Endothelial cell of umbilical vein (primary cell): ENCODE measurements around the gene SPNS1. TPM values are rescaled to one million over a fixed set of nuclear protein-coding genes. Genes with fewer than 3 reads are reported as not detected.

ENCODE experiments used
- BruUV-seq: library from RNA; stranded (reverse); fragments of 400-500 nt; replicated peaks from 2 replicates; lab custom pipeline; 2021; lab: Mats Ljungman, UMichigan
- CTCF ChIA-PET: fragments of 300-600, 350-600 bp; sonication (Branson Sonifier 250); formaldehyde crosslinking; loops from one replicate; lab custom pipeline; 2021; ENCODE audit warnings: antibody characterized with exemption, inconsistent platforms; lab: Charles Lee
- POLR2A ChIA-PET: fragments of 300-600, 350-600 bp; sonication (Branson Sonifier 250); formaldehyde crosslinking; loops from one replicate; lab custom pipeline; 2021; ENCODE audit warnings: antibody characterized with exemption, inconsistent platforms; lab: Charles Lee
- DNase-seq: peaks from one replicate; pipeline ENCODE4 v3.0.0-alpha.2; 2011; ENCODE audit warnings: low read depth, low spot score
- FAIRE-seq: peaks from 2 replicates; lab custom pipeline; 2011; peaks lifted over from hg19 to GRCh38; lab: Jason Lieb, UNC
- H2AFZ ChIP-seq: 2 replicates; pipeline ENCODE4 v1.6.0; 2012; ENCODE audit warnings: low read depth, low read length, control low read depth, inconsistent platforms
- H3K27ac ChIP-seq: 2 replicates; pipeline ENCODE4 v1.5.1; 2011; ENCODE audit warnings: low read depth, mild to moderate bottlenecking, control low read depth, low read length, moderate library complexity; ENCODE audit not compliant: insufficient read depth
- H3K27me3 ChIP-seq, 2 experiments: 2 replicates each; pipeline versions ENCODE4 v1.6.0 to v1.6.1; 2011; ENCODE audit warnings: low read length in 2 of 2, mixed read lengths in 1 of 2; ENCODE audit not compliant: control insufficient read depth in 2 of 2, insufficient read depth in 2 of 2
- H3K36me3 ChIP-seq, 2 experiments: 2 replicates in 1 of 2; 3 replicates in 1 of 2; pipeline ENCODE4 v1.5.1; 2011; ENCODE audit warnings: low read length in 2 of 2, mild to moderate bottlenecking in 1 of 2, moderate library complexity in 1 of 2; ENCODE audit not compliant: control insufficient read depth in 2 of 2, insufficient read depth in 2 of 2; ENCODE audit errors: extremely low read depth in 1 of 2
- H3K4me1 ChIP-seq: 3 replicates; pipeline ENCODE4 v1.5.1; 2011; ENCODE audit warnings: mild to moderate bottlenecking, low read length; ENCODE audit not compliant: control insufficient read depth, insufficient read depth; ENCODE audit errors: extremely low read depth
- H3K4me2 ChIP-seq: 2 replicates; pipeline ENCODE4 v1.6.1; 2011; ENCODE audit warnings: low read length, control low read depth, mixed read lengths; ENCODE audit not compliant: insufficient read depth
- H3K4me3 ChIP-seq, 3 experiments: fragments of 200-600 bp in 1 of 3; sonication (generic), shearing (Covaris generic) in 1 of 3; replicated peaks in 1 of 3; 2 replicates each; pipeline ENCODE4 v1.5.1; 2011 to 2016; ENCODE audit warnings: control low read depth in 3 of 3, low read length in 3 of 3, mild to moderate bottlenecking in 2 of 3, inconsistent platforms in 1 of 3, low read depth in 1 of 3, moderate library complexity in 1 of 3; ENCODE audit not compliant: insufficient read depth in 1 of 3
- H3K79me2 ChIP-seq: 2 replicates; pipeline ENCODE4 v1.6.0; 2012; ENCODE audit warnings: low read length, inconsistent platforms; ENCODE audit not compliant: control insufficient read depth, insufficient read depth
- H3K9ac ChIP-seq: replicated peaks from 2 replicates; pipeline ENCODE3; 2011; ENCODE audit warnings: low read length, control low read depth; ENCODE audit not compliant: insufficient read depth; ENCODE audit errors: extremely low read depth
- H3K9me1 ChIP-seq: replicated peaks from 3 replicates; pipeline ENCODE4 v1.6.0; 2011; ENCODE audit warnings: mild to moderate bottlenecking, low read length; ENCODE audit not compliant: control insufficient read depth, insufficient read depth; ENCODE audit errors: extremely low read depth
- H3K9me3 ChIP-seq: replicated peaks from 2 replicates; pipeline ENCODE4 v1.5.1; 2012; ENCODE audit warnings: low read length, inconsistent platforms; ENCODE audit not compliant: control insufficient read depth, insufficient read depth
- H4K20me1 ChIP-seq: replicated peaks from 2 replicates; pipeline ENCODE3; 2011; ENCODE audit warnings: mild to moderate bottlenecking, low read length; ENCODE audit not compliant: control insufficient read depth, insufficient read depth; ENCODE audit errors: extremely low read depth
- EZH2 ChIP-seq: IDR thresholded peaks from 2 replicates; pipeline ENCODE4 v1.6.1; 2012; ENCODE audit warnings: borderline replicate concordance, low read depth, mild to moderate bottlenecking, moderate library complexity, low read length, inconsistent platforms; ENCODE audit not compliant: severe bottlenecking
- GATA2 ChIP-seq: IDR thresholded peaks from 2 replicates; pipeline ENCODE4 v1.7.0; 2011; ENCODE audit warnings: low read depth, mild to moderate bottlenecking, moderate library complexity, mixed read lengths, low read length; ENCODE audit not compliant: insufficient read length, insufficient read depth
- JUN ChIP-seq: IDR thresholded peaks from 2 replicates; pipeline ENCODE4 v1.6.1; 2011; ENCODE audit warnings: borderline replicate concordance, low read depth; ENCODE audit not compliant: insufficient read length, insufficient read depth
- dilution Hi-C: fragments of 300-500 bp; cut with MboI; formaldehyde crosslinking; loops from one replicate; pipeline ENCODE4 v1.15.0; 2019; ENCODE audit warnings: low sequenced_read_pairs; ENCODE audit not compliant: extremely low pct_ligation_motif_present
- intact Hi-C: fragments of 100-400 bp; cut with micrococcal nuclease; formaldehyde crosslinking; loops from one replicate; pipeline ENCODE4 v1.10.0; 2022
- polyA plus RNA-seq, 4 experiments: library from polyadenylated mRNA; depleted of rRNA in 3 of 4; stranded (reverse) in 3 of 4; unstranded in 1 of 4; fragments of >200 nt; gene quantifications; 2 replicates each; pipeline versions ENCODE4 v1.2.1 to v1.2.3, GENCODE V29; 2011 to 2012; ENCODE audit warnings: missing spikeins in 1 of 4
- total RNA-seq: library from RNA; stranded (reverse); gene quantifications from 2 replicates; pipeline ENCODE4 v1.2.3, GENCODE V29; 2021
- TF ChIP-seq, protein P1 (sequence below), 2 donors: IDR thresholded peaks; 1 replicate in 1 of 2; 2 replicates in 1 of 2; pipeline ENCODE4 v1.5.1; 2011; ENCODE audit warnings: low read length in 2 of 2, mild to moderate bottlenecking in 2 of 2, moderate library complexity in 2 of 2, control low read depth in 1 of 2, inconsistent platforms in 1 of 2, low read depth in 1 of 2; ENCODE audit not compliant: insufficient read depth in 1 of 2; ENCODE audit errors: extremely low read depth in 1 of 2
- TF ChIP-seq, protein P2 (sequence below): IDR thresholded peaks from 2 replicates; pipeline ENCODE4 v1.6.1; 2011; ENCODE audit not compliant: insufficient read depth, insufficient read length

SPNS1 gene
- total and polyA plus RNA-seq, 2 donors (not counting 3 experiments of a cell fraction or from before 2014, with no cell fraction given), result 65.2 to 133 TPM

DNA sequence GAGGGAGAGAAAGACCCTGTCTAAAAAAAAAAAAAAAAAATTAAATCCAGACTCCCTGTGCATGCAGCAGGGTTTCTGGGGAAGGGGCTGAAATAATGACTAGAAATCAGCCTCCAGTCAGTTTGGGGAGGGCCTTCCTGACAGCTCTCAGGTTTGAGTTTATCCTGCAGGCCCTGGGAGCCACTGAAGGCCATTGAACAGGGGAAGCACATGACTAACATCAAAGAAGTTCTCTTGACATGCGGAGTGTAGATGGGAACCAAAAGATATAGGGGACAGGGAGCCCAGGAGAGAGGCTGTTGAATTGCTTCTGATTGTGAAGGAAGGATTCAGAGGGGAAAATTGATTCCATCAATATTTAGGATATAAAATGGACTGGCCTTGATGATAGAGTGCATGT is 46.8 kb upstream of the SPNS1 start:
- H3K27ac ChIP-seq, result no peak overlapping the region
- TF ChIP-seq, protein P1, sequence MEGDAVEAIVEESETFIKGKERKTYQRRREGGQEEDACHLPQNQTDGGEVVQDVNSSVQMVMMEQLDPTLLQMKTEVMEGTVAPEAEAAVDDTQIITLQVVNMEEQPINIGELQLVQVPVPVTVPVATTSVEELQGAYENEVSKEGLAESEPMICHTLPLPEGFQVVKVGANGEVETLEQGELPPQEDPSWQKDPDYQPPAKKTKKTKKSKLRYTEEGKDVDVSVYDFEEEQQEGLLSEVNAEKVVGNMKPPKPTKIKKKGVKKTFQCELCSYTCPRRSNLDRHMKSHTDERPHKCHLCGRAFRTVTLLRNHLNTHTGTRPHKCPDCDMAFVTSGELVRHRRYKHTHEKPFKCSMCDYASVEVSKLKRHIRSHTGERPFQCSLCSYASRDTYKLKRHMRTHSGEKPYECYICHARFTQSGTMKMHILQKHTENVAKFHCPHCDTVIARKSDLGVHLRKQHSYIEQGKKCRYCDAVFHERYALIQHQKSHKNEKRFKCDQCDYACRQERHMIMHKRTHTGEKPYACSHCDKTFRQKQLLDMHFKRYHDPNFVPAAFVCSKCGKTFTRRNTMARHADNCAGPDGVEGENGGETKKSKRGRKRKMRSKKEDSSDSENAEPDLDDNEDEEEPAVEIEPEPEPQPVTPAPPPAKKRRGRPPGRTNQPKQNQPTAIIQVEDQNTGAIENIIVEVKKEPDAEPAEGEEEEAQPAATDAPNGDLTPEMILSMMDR (IDR thresholded peaks at IDR 0.05; ENCODE audit: extremely low read depth in 1 of 2, insufficient read depth in 1 of 2, low read depth in 1 of 2, low read length in 2 of 2), result no peak
- TF ChIP-seq EZH2, result no peak
- no peak overlapping the region for H3K9ac ChIP-seq
- dilution Hi-C loops (no loop called here), intact Hi-C loops (no loop called here)
- FAIRE-seq, result no peak
- no peaks in the 10 kb centered on the region for H3K27me3 ChIP-seq
- CTCF ChIA-PET, result interaction anchor here (1.1 to 4.1 kb wide), 2 partner anchors 9 to 17 kb away, joined by 3 to 27 read pairs; no protein-coding TSS in a partner anchor
- BruUV-seq, result no TSS peak
- H3K36me3 ChIP-seq, result no peaks in the 10 kb centered on the region
- no peaks in the 10 kb centered on the region for H3K79me2 ChIP-seq
- H2AFZ ChIP-seq, result no peak overlapping the region
- no peaks in the 10 kb centered on the region for H4K20me1 ChIP-seq
- no peaks in the 10 kb centered on the region for H3K9me3 ChIP-seq
- no peaks in the 10 kb centered on the region for H3K4me1 ChIP-seq
- H3K4me2 ChIP-seq, result no peak overlapping the region
- POLR2A ChIA-PET, result no interaction called here
- H3K4me3 ChIP-seq, result no peak overlapping the region
- no peaks in the 10 kb centered on the region for H3K9me1 ChIP-seq
- no peak for DNase-seq

DNA sequence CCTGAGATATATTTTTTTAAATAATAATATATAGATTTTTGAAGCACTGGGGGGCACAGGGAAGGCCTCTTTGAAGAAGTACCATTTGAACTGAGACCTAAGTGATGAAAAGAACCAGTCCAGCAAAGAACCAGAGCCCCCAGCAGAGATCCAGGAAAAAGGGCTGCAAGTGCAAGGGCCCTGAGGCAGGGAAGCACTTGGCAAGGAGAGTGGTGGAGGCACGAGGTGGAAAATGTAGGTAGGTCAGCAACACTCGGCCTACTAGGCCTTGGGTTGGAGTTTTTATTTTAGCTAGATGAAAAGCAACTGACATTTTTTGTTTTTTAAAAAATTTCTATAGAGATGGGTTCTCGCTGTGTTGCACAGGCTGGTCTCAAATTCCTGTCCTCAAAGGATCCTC is 44.4 kb upstream of the SPNS1 start:
- dilution Hi-C loops, result no loop called here
- Histone ChIP-seq H3K4me3 (no peak overlapping the region), H4K20me1 (no peaks in the 10 kb centered on the region), H3K9me3 (no peaks in the 10 kb centered on the region), H3K4me1 (no peaks in the 10 kb centered on the region), H3K9ac (no peak overlapping the region), H3K9me1 (no peaks in the 10 kb centered on the region), H3K36me3 (no peaks in the 10 kb centered on the region), H3K4me2 (no peak overlapping the region), H3K27me3 (no peaks in the 10 kb centered on the region), H2AFZ (no peak overlapping the region), H3K79me2 (no peaks in the 10 kb centered on the region), H3K27ac (no peak overlapping the region)
- no peak for TF ChIP-seq GATA2
- TF ChIP-seq, protein P2, sequence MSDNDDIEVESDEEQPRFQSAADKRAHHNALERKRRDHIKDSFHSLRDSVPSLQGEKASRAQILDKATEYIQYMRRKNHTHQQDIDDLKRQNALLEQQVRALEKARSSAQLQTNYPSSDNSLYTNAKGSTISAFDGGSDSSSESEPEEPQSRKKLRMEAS, result no peak
- no peak for TF ChIP-seq JUN
- no peak for TF ChIP-seq EZH2
- no TSS peak for BruUV-seq
- CTCF ChIA-PET, result interaction anchor here (1.0 kb wide), 1 partner anchor 15 kb away, joined by 3 read pairs; no protein-coding TSS in a partner anchor
- DNase-seq (no peak), FAIRE-seq (no peak)
- intact Hi-C loops, result no loop called here
- POLR2A ChIA-PET, result no interaction called here
